ENCODE results near the gene FCRL1. TPM values are rescaled to one million over a fixed set of nuclear protein-coding genes. Genes with fewer than 3 reads are reported as not detected.

The FCRL1 gene
- total RNA-seq, 5 donors from 2014 or later (not counting 1 experiment from before 2014, with no cell fraction given), result 2.4 to 11.9 (median 4.9) TPM

GRCh38 chr1:157844089-157844830 lies 24.3 kb upstream of the FCRL1 start:
- Mint-ChIP-seq H3K36me3 (no peaks in the 10 kb centered on the region), H3K4me1 (peaks cover 0 to 4% (median 0%) of the 10 kb centered on the region in 3 donors), H3K9me3 (no peaks in the 10 kb centered on the region), H3K27me3 (peaks cover 4 to 11% of the 10 kb centered on the region in 2 donors), H3K4me3 (no peak overlapping the region), H3K27ac (no peak overlapping the region)
- no peak for DNase-seq
- H3K36me3 ChIP-seq (ENCODE audit: control insufficient read depth in 2 of 2, extremely low read depth in 1 of 2, insufficient read depth in 1 of 2, low read length in 1 of 2), result no peaks in the 10 kb centered on the region
- no peak for ATAC-seq (replicated peaks in 1 of 4)
- H3K4me1 ChIP-seq (ENCODE audit: control insufficient read depth in 1 of 2, extremely low read depth in 1 of 2, insufficient read depth in 2 of 2, low read length in 2 of 2), result peaks cover 0 to 2% of the 10 kb centered on the region in 2 experiments
- H3K27ac ChIP-seq (ENCODE audit: low read length), result no peak overlapping the region
- WGBS (ENCODE audit: insufficient coverage), result 83% methylated on average over 1 of the region's 4 CpGs
- no peaks in the 10 kb centered on the region for H3K27me3 ChIP-seq (replicated peaks in 1 of 2; ENCODE audit: control insufficient read depth in 2 of 2, extremely low read depth in 1 of 2, insufficient read depth in 2 of 2, low read length in 1 of 2)
- H3K9me3 ChIP-seq, result no peaks in the 10 kb centered on the region
- H3K4me3 ChIP-seq (ENCODE audit: control insufficient read depth in 1 of 2, extremely low read depth in 1 of 2, low read length in 1 of 2), result no peak overlapping the region
- ChIA-PET CTCF (no interaction called here), POLR2A (no interaction called here)

- ATAC-seq (replicated peaks in 1 of 4) (no peak), DNase-seq (no peak)
- Mint-ChIP-seq H3K4me1 (peaks cover 0 to 4% (median 0%) of the 10 kb centered on the region in 3 donors), H3K36me3 (no peaks in the 10 kb centered on the region), H3K4me3 (no peak overlapping the region), H3K27me3 (peaks cover 4 to 11% of the 10 kb centered on the region in 2 donors), H3K27ac (no peak overlapping the region), H3K9me3 (no peaks in the 10 kb centered on the region)
- no peaks in the 10 kb centered on the region for H3K27me3 ChIP-seq (replicated peaks in 1 of 2; ENCODE audit: control insufficient read depth in 2 of 2, extremely low read depth in 1 of 2, insufficient read depth in 2 of 2, low read length in 1 of 2)
- CTCF ChIA-PET, result no interaction called here
- POLR2A ChIA-PET, result no interaction called here
- whole genome bisulfite sequencing (ENCODE audit: insufficient coverage), result 80% methylated on average over 1 of the region's 1 CpG
- no peaks in the 10 kb centered on the region for H3K9me3 ChIP-seq
- no peak overlapping the region for H3K4me3 ChIP-seq (ENCODE audit: control insufficient read depth in 1 of 2, extremely low read depth in 1 of 2, low read length in 1 of 2)
- H3K4me1 ChIP-seq (ENCODE audit: control insufficient read depth in 1 of 2, extremely low read depth in 1 of 2, insufficient read depth in 2 of 2, low read length in 2 of 2), result peaks cover 0 to 2% of the 10 kb centered on the region in 2 experiments
- no peaks in the 10 kb centered on the region for H3K36me3 ChIP-seq (ENCODE audit: control insufficient read depth in 2 of 2, extremely low read depth in 1 of 2, insufficient read depth in 1 of 2, low read length in 1 of 2)
- no peak overlapping the region for H3K27ac ChIP-seq (ENCODE audit: low read length)
These were observed 23.0 kb upstream of the FCRL1 start for GRCh38 chr1:157842939-157843338.

- ATAC-seq (replicated peaks in 1 of 4) (no peak), DNase-seq (no peak)
- Histone ChIP-seq H3K36me3 (ENCODE audit: control insufficient read depth in 2 of 2, extremely low read depth in 1 of 2, insufficient read depth in 1 of 2, low read length in 1 of 2) (no peaks in the 10 kb centered on the region), H3K27me3 (replicated peaks in 1 of 2; ENCODE audit: control insufficient read depth in 2 of 2, extremely low read depth in 1 of 2, insufficient read depth in 2 of 2, low read length in 1 of 2) (no peaks in the 10 kb centered on the region), H3K4me1 (ENCODE audit: control insufficient read depth in 1 of 2, extremely low read depth in 1 of 2, insufficient read depth in 2 of 2, low read length in 2 of 2) (peaks cover 0 to 2% of the 10 kb centered on the region in 2 experiments), H3K9me3 (no peaks in the 10 kb centered on the region), H3K4me3 (ENCODE audit: control insufficient read depth in 1 of 2, extremely low read depth in 1 of 2, low read length in 1 of 2) (no peak within 1 kb of the TSS), H3K27ac (ENCODE audit: low read length) (no peak within 1 kb of the TSS)
- peaks cover 0 to 4% (median 0%) of the 10 kb centered on the region in 3 donors for H3K4me1 Mint-ChIP-seq
- no peaks in the 10 kb centered on the region for H3K36me3 Mint-ChIP-seq
- H3K27me3 Mint-ChIP-seq, result peaks cover 4 to 11% of the 10 kb centered on the region in 2 donors
- no peaks in the 10 kb centered on the region for H3K9me3 Mint-ChIP-seq
- 59% methylated on average over 2 of the region's 3 CpGs for WGBS (ENCODE audit: insufficient coverage)
- H3K27ac Mint-ChIP-seq, result no peak within 1 kb of the TSS
- CTCF ChIA-PET, result no interaction called here
- H3K4me3 Mint-ChIP-seq, result no peak within 1 kb of the TSS
- POLR2A ChIA-PET, result no interaction called here
These were observed 21.8 kb upstream of the FCRL1 start, which contains the start of gene CD5L for GRCh38 chr1:157841708-157842107. TSS of gene CD5L (minus strand) at chr1:157841808. CDS start at chr1:157841701, 107 bp downstream.

- Mint-ChIP-seq H3K36me3 (no peaks in the 10 kb centered on the region), H3K27me3 (peaks cover 0 to 6% of the 10 kb centered on the region in 2 donors), H3K9me3 (no peaks in the 10 kb centered on the region), H3K4me1 (peaks cover 0 to 3% (median 0%) of the 10 kb centered on the region in 3 donors), H3K27ac (no peak overlapping the region), H3K4me3 (no peak overlapping the region)
- POLR2A ChIA-PET, result no interaction called here
- ATAC-seq (replicated peaks in 1 of 4) (no peak), DNase-seq (no peak)
- CTCF ChIA-PET, result no interaction called here
- Histone ChIP-seq H3K27me3 (replicated peaks in 1 of 2; ENCODE audit: control insufficient read depth in 2 of 2, extremely low read depth in 1 of 2, insufficient read depth in 2 of 2, low read length in 1 of 2) (peaks cover 0 to 9% of the 10 kb centered on the region in 2 experiments), H3K4me3 (ENCODE audit: control insufficient read depth in 1 of 2, extremely low read depth in 1 of 2, low read length in 1 of 2) (no peak overlapping the region), H3K9me3 (no peaks in the 10 kb centered on the region), H3K36me3 (ENCODE audit: control insufficient read depth in 2 of 2, extremely low read depth in 1 of 2, insufficient read depth in 1 of 2, low read length in 1 of 2) (no peaks in the 10 kb centered on the region), H3K27ac (ENCODE audit: low read length) (no peak overlapping the region), H3K4me1 (ENCODE audit: control insufficient read depth in 1 of 2, extremely low read depth in 1 of 2, insufficient read depth in 2 of 2, low read length in 2 of 2) (no peaks in the 10 kb centered on the region)
These were observed 19.0 kb upstream of the FCRL1 start for GRCh38 chr1:157838966-157839365.

- 81% methylated on average over 9 of the region's 12 CpGs for WGBS (ENCODE audit: insufficient coverage)
- Mint-ChIP-seq H3K36me3 (no peaks in the 10 kb centered on the region), H3K4me1 (peaks cover 0 to 2% (median 0%) of the 10 kb centered on the region in 3 donors), H3K27ac (no peak overlapping the region), H3K9me3 (peaks cover 0 to 3% (median 0%) of the 10 kb centered on the region in 3 donors), H3K4me3 (no peak overlapping the region), H3K27me3 (peaks cover 4% of the 10 kb centered on the region in 2 donors)
- no peaks in the 10 kb centered on the region for H3K9me3 ChIP-seq
- H3K36me3 ChIP-seq (ENCODE audit: control insufficient read depth in 2 of 2, extremely low read depth in 1 of 2, insufficient read depth in 1 of 2, low read length in 1 of 2), result no peaks in the 10 kb centered on the region
- no peaks in the 10 kb centered on the region for H3K4me1 ChIP-seq (ENCODE audit: control insufficient read depth in 1 of 2, extremely low read depth in 1 of 2, insufficient read depth in 2 of 2, low read length in 2 of 2)
- ATAC-seq (replicated peaks in 1 of 4), result no peak
- DNase-seq, result no peak
- ChIA-PET POLR2A (no interaction called here), CTCF (no interaction called here)
- H3K27me3 ChIP-seq (replicated peaks in 1 of 2; ENCODE audit: control insufficient read depth in 2 of 2, extremely low read depth in 1 of 2, insufficient read depth in 2 of 2, low read length in 1 of 2), result peaks cover 0 to 9% of the 10 kb centered on the region in 2 experiments
- no peak overlapping the region for H3K27ac ChIP-seq (ENCODE audit: low read length)
- no peak overlapping the region for H3K4me3 ChIP-seq (ENCODE audit: control insufficient read depth in 1 of 2, extremely low read depth in 1 of 2, low read length in 1 of 2)
These were observed 14.5 kb upstream of the FCRL1 start for GRCh38 chr1:157834430-157834829.

GRCh38 chr1:157833145-157833544 lies 13.2 kb upstream of the FCRL1 start:
- Mint-ChIP-seq H3K27me3 (peaks cover 4 to 7% of the 10 kb centered on the region in 2 donors), H3K4me3 (no peak overlapping the region), H3K36me3 (no peaks in the 10 kb centered on the region), H3K4me1 (peaks cover 0 to 2% (median 0%) of the 10 kb centered on the region in 3 donors), H3K9me3 (peaks cover 0 to 3% (median 0%) of the 10 kb centered on the region in 3 donors), H3K27ac (no peak overlapping the region)
- POLR2A ChIA-PET, result no interaction called here
- ATAC-seq (replicated peaks in 1 of 4) (no peak), DNase-seq (no peak)
- Histone ChIP-seq H3K27ac (ENCODE audit: low read length) (no peak overlapping the region), H3K9me3 (no peaks in the 10 kb centered on the region), H3K27me3 (replicated peaks in 1 of 2; ENCODE audit: control insufficient read depth in 2 of 2, extremely low read depth in 1 of 2, insufficient read depth in 2 of 2, low read length in 1 of 2) (peaks cover 0 to 9% of the 10 kb centered on the region in 2 experiments), H3K36me3 (ENCODE audit: control insufficient read depth in 2 of 2, extremely low read depth in 1 of 2, insufficient read depth in 1 of 2, low read length in 1 of 2) (no peaks in the 10 kb centered on the region), H3K4me3 (ENCODE audit: control insufficient read depth in 1 of 2, extremely low read depth in 1 of 2, low read length in 1 of 2) (no peak overlapping the region), H3K4me1 (ENCODE audit: control insufficient read depth in 1 of 2, extremely low read depth in 1 of 2, insufficient read depth in 2 of 2, low read length in 2 of 2) (no peaks in the 10 kb centered on the region)
- CTCF ChIA-PET, result no interaction called here
- no CpG with 5 or more reads among the region's 6 CpGs for WGBS (ENCODE audit: insufficient coverage)
